ENCODE measurements around the gene GGT7. TPM values are rescaled to one million over a fixed set of nuclear protein-coding genes. Genes with fewer than 3 reads are reported as not detected.
"Not testable (repeated sequence)": the region's sequence is repeated elsewhere in the genome, so short reads cannot be mapped to it uniquely, and the experiment has no call there.

GGT7 gene
- total RNA-seq, 2 donors from 2014 or later, result 7.3 to 21.1 TPM

GRCh38 chr20:34807944-34808465, 64.7 kb downstream of the GGT7 start:
- not testable (repeated sequence) for H3K9me3 Mint-ChIP-seq; H3K4me1 Mint-ChIP-seq; H3K4me3 Mint-ChIP-seq; H3K27ac Mint-ChIP-seq; H3K36me3 Mint-ChIP-seq (ENCODE audit: low read depth); H3K27me3 Mint-ChIP-seq; ATAC-seq (replicated peaks)

GRCh38 chr20:34806255-34806654, 66.4 kb downstream of the GGT7 start:
- H3K4me1 Mint-ChIP-seq, result peaks cover 14% of the 10 kb centered on the region
- no peak for ATAC-seq (replicated peaks)
- no peaks in the 10 kb centered on the region for H3K27me3 Mint-ChIP-seq
- peaks cover 14% of the 10 kb centered on the region for H3K36me3 Mint-ChIP-seq (ENCODE audit: low read depth)
- no peak overlapping the region for H3K27ac Mint-ChIP-seq
- no peak overlapping the region for H3K4me3 Mint-ChIP-seq
- H3K9me3 Mint-ChIP-seq, result no peaks in the 10 kb centered on the region

- H3K4me3 Mint-ChIP-seq, result no peak overlapping the region
- H3K27ac Mint-ChIP-seq, result no peak overlapping the region
- H3K36me3 Mint-ChIP-seq (ENCODE audit: low read depth), result peaks cover 7% of the 10 kb centered on the region
Measured at GRCh38 chr20:34798871-34799270, 73.8 kb downstream of the GGT7 start.

GRCh38 chr20:34798328-34798727, 74.3 kb downstream of the GGT7 start:
- Mint-ChIP-seq H3K4me3 (no peak overlapping the region), H3K27me3 (no peaks in the 10 kb centered on the region), H3K9me3 (no peaks in the 10 kb centered on the region), H3K4me1 (peaks cover 27% of the 10 kb centered on the region), H3K36me3 (ENCODE audit: low read depth) (peaks cover 7% of the 10 kb centered on the region), H3K27ac (no peak overlapping the region)
- no peak for ATAC-seq (replicated peaks)

More at GRCh38 chr20:34798871-34799270, 73.8 kb downstream of the GGT7 start:
- Mint-ChIP-seq H3K4me1 (peaks cover 27% of the 10 kb centered on the region), H3K9me3 (no peaks in the 10 kb centered on the region), H3K27me3 (no peaks in the 10 kb centered on the region)
- ATAC-seq (replicated peaks), result no peak

- peaks cover 7% of the 10 kb centered on the region for H3K36me3 Mint-ChIP-seq (ENCODE audit: low read depth)
- H3K27me3 Mint-ChIP-seq, result no peaks in the 10 kb centered on the region
- ATAC-seq (replicated peaks), result no peak
- H3K4me1 Mint-ChIP-seq, result peaks cover 27% of the 10 kb centered on the region
- no peaks in the 10 kb centered on the region for H3K9me3 Mint-ChIP-seq
- no peak overlapping the region for H3K27ac Mint-ChIP-seq
- H3K4me3 Mint-ChIP-seq, result no peak overlapping the region
Measured at GRCh38 chr20:34797012-34797995, 75.4 kb downstream of the GGT7 start.

Other genes starting within 250 kb of the GGT7 start
- gene PIGU, start 195.8 kb downstream of the GGT7 start, total RNA-seq, result 10 to 100 TPM; 17.3 to 23.0 TPM
- 1 to 10 TPM; 4.1 to 9.2 TPM for gene TP53INP2, start 168.5 kb downstream of the GGT7 start, total RNA-seq
- gene NCOA6, start 47.2 kb downstream of the GGT7 start, total RNA-seq, result 10 to 100 TPM; 20.8 to 25.3 TPM
- gene ACSS2, start 3.8 kb upstream of the GGT7 start, total RNA-seq, result 10 to 100 TPM; 31.7 to 42.0 TPM
- 10 to 100 TPM; 54.7 to 57.4 TPM for gene GSS, start 83.0 kb upstream of the GGT7 start, total RNA-seq
- under 1 TPM; 0.24 to 0.29 TPM for gene MYH7B, start 83.0 kb upstream of the GGT7 start, total RNA-seq
- gene TRPC4AP, start 220.0 kb upstream of the GGT7 start, total RNA-seq, result 10 to 100 TPM; 34.1 to 54.3 TPM

Measured in activated T-helper 17 cell treated with anti-CD3 and anti-CD28 coated beads, Interleukin-2, amount 50 U/mL, for 72 hours (primary cell).